GM12865 (cell line): Measurements from ENCODE around the gene PTBP3.
"Not testable (repeated sequence)": the region's sequence is repeated elsewhere in the genome, so short reads cannot be mapped to it uniquely, and the experiment has no call there.

Experiments
- DNase-seq: peaks from one replicate; pipeline ENCODE4 v3.0.0; 2010; ENCODE audit warnings: low read depth
- H3K4me3 ChIP-seq: 2 replicates; pipeline ENCODE4 v1.5.1; 2011; ENCODE audit warnings: mild to moderate bottlenecking, low read depth, low read length, control low read depth
- CTCF ChIP-seq: IDR thresholded peaks from 2 replicates; pipeline ENCODE4 v1.5.1; 2011; ENCODE audit warnings: low read length, control low read depth, low read depth, inconsistent platforms; ENCODE audit not compliant: insufficient read depth; ENCODE audit errors: missing control alignments

Gene PTBP3

DNA sequence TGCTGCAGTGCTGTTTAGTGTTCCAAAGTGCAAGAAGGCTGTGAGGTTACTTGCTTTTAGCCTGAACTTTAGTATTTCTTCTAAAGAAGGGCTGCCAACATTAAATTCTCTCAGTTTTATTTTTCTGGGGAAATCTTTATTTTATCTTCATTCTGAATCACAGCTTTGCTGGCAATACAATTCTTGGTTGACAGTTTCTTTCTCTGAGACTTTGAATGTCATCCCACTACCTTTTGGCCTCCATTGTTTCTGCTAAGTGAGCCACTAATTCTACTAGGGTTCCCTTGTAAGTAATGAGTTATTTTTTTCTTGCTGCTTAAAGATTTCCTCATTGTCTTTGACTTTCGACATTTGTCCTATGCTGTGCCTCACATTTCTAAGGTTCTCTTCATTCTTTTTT is 126.0 kb downstream of the PTBP3 start:
- TF ChIP-seq CTCF, result no peak
- H3K4me3 ChIP-seq, result no peak overlapping the region
- no peak for DNase-seq

DNA sequence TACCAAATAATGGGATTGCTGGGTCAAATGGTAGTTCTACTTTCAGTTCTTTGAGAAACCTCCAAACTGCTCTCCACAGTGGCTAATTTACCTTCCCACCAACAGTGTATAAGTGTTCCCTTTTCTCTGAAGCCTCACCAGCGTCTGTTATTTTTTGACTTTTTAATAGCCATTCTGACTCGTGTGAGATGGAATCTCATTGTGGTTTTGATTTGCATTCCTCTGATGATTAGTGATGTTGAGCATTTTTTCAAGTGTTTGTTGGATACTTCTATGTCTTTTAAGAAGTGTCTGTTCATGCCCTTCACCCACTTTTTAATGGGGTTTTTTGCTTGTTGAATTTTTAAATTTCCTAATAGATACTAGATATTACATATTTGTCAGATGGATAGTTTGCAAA is 129.9 kb downstream of the PTBP3 start:
- no peak overlapping the region for H3K4me3 ChIP-seq
- TF ChIP-seq CTCF, result no peak
- no peak for DNase-seq

DNA sequence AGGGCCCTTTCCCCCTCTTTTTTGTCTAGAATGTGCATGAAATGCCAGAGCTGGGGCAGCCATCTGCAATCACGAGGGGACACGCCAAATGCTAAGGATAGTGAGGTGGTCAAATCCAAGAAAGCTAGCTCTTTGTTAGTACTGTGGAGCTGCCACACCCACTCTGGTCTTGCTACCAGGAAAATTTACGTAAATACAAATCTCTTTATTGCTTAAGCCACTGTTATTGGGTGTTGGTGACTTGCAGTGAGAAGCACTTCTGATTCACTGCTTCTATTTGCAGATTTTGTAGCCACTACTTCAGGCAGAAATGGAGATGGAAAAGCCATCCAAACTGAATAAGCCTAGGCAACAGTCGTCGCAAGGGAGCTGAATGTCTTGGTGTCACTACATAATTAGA is 132.7 kb downstream of the PTBP3 start:
- TF ChIP-seq CTCF, result no peak
- H3K4me3 ChIP-seq, result no peak overlapping the region
- DNase-seq, result no peak

GRCh38 chr9:112198646-112199045 is 134.8 kb downstream of the PTBP3 start:
- DNase-seq, result no peak

DNA sequence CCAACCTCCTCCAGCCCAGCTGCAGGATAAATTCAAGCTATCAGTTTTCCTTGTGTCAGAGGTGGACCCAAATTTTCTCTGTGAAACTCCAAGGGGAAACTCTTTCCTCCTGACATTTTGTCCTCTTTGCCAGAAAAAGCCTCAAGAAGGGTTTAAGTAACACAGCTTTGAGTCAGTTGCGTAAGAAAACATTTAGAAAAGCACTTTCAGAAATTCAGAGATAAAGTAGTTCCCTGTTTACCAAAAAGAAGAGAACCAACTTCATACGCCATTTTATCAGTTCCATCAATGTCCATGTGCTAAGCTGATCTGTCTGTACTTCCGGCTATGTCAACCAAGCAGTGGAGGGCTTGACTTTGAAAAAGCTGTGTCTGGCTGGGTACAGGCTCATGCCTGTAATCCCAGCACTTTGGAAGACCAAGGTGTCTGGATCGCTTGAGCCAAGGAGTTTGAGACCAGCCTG is 138.4 kb downstream of the PTBP3 start:
- H3K4me3 ChIP-seq, result no peak overlapping the region
- no peak for DNase-seq
- TF ChIP-seq CTCF, result no peak

More at GRCh38 chr9:112198646-112199045, 134.8 kb downstream of the PTBP3 start:
- no peak overlapping the region for H3K4me3 ChIP-seq
- TF ChIP-seq CTCF, result no peak

DNA sequence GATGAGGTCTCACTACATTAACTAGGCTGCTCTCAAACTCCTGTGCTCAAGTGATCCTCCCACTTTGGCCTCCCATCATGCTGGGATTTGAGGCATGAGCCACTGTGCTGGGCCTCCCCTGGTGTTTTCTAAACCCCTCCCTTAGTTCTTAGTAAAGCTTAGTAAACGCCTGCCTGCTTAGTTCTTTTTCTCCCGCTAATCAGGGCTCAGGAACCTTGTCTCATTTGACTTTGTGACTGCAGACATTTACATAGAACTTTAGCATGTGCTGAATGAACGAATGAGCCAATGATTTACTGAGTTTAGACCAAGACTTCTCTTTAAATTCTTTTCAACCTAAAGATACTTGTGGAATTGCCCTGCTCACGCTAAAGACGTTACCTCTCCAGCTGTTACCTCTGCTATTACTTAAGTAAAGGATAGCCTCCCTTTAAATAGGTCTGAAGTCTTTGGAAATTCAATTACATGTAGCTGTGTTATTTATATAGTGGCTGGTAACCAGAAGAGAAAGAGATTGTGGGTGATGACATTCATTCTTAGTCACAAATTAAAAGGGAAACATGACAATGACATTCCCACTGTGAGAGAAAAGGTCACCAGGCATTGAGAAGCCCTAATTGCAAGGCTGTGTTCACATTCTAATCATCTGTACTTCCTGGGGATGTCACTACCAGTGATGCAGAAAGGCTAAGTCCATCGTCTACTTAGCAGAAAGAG is 139.7 kb downstream of the PTBP3 start:
- TF ChIP-seq CTCF, result no peak
- no peak for DNase-seq

GRCh38 chr9:112190320-112190719 is 143.1 kb downstream of the PTBP3 start:
- not testable (repeated sequence) for DNase-seq, H3K4me3 ChIP-seq

More for the DNA sequence above, 139.7 kb downstream of the PTBP3 start:
- no peak overlapping the region for H3K4me3 ChIP-seq
